ENCODE results near the gene ZNF319. TPM values are rescaled to one million over a fixed set of nuclear protein-coding genes. Genes with fewer than 3 reads are reported as not detected.

ZNF319 gene
- total RNA-seq, 2 donors from 2014 or later: 3.3 to 4.7 TPM

DNA sequence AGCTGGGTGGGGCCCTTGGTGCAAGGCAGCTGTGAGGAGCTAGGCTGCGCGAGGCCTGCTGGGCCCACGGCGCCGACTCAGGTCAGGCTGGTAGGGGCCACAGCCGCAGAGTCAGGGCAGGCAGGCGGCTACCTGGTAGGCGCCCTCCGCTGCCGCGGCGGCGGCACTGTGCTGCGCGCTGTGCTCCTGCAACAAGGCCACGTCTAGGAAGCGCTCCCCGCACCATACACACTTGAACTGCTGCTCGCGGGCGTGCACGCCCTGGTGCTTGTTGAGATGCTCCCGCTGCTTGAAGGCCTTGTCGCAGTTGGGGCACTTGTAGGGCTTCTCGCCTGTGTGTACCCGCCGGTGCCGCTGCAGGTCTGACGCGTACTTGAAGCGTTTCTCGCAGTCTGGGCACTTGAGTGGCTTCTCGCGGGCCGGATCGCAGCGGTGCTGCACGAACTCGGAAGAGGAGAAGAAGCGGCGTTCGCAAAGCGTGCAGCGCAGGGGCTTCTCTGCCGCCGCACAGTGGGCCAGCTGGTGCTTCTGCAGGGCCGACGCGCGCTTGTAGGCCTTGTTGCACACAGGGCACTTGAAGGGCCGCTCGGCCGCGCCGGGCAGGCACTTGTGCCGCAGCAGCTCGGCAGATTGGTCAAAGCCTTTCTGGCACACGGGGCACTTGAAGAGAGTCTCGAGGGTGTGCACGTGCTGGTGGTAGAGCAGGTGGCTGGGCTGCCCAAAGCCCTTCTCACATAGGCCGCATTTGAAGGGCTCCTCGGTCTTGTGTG is 3.9 kb downstream of the ZNF319 start:
- no peak for ATAC-seq
- 97% methylated on average over 24 to 62 of the region's 62 CpGs for WGBS, 2 donors
- H3K4me1 ChIP-seq: peaks cover 49% of the 10 kb centered on the region
- no peak overlapping the region for H3K4me3 ChIP-seq
- no peak for TF ChIP-seq POLR2A (IDR thresholded peaks at IDR 0.05)
- no peak for TF ChIP-seq CTCF (IDR thresholded peaks at IDR 0.05)
- H3K36me3 ChIP-seq (replicated peaks in 1 of 2; ENCODE audit: insufficient read depth in 1 of 2, low read depth in 2 of 2): peaks cover 0 to 7% of the 10 kb centered on the region in 2 donors
- H3K27ac ChIP-seq: no peak overlapping the region
- H3K27me3 ChIP-seq: no peaks in the 10 kb centered on the region
- no peaks in the 10 kb centered on the region for H3K9me3 ChIP-seq
- intact Hi-C loops (cut with DNase I): loop anchor here (5.0 to 10.0 kb wide), 2 partner anchors 94 to 242 kb away; no protein-coding TSS in a partner anchor
- DNase-seq: no peak

GRCh38 chr16:57995721-57996405 is 4.6 kb downstream of the ZNF319 start:
- no peak for DNase-seq
- no peak overlapping the region for H3K4me3 ChIP-seq
- peaks cover 0 to 7% of the 10 kb centered on the region in 2 donors for H3K36me3 ChIP-seq (replicated peaks in 1 of 2; ENCODE audit: insufficient read depth in 1 of 2, low read depth in 2 of 2)
- no peak overlapping the region for H3K27ac ChIP-seq
- H3K4me1 ChIP-seq: peaks cover 52% of the 10 kb centered on the region
- no peaks in the 10 kb centered on the region for H3K9me3 ChIP-seq
- no peak for ATAC-seq
- no peaks in the 10 kb centered on the region for H3K27me3 ChIP-seq
- no peak for TF ChIP-seq POLR2A (IDR thresholded peaks at IDR 0.05)
- no peak for TF ChIP-seq CTCF (IDR thresholded peaks at IDR 0.05)
- intact Hi-C loops (cut with DNase I): loop anchor here (5.0 to 10.0 kb wide), 2 partner anchors 94 to 241 kb away; no protein-coding TSS in a partner anchor
- 92 to 94% methylated on average over 5 to 18 of the region's 18 CpGs for WGBS, 2 donors

- Histone ChIP-seq H3K27me3 (no peaks in the 10 kb centered on the region), H3K36me3 (replicated peaks in 1 of 2; ENCODE audit: insufficient read depth in 1 of 2, low read depth in 2 of 2) (peaks cover 0 to 7% of the 10 kb centered on the region in 2 donors), H3K9me3 (no peaks in the 10 kb centered on the region), H3K27ac (no peak overlapping the region), H3K4me1 (peaks cover 48% of the 10 kb centered on the region), H3K4me3 (no peak overlapping the region)
- no peak for ATAC-seq
- intact Hi-C loops (cut with DNase I): loop anchor here (5.0 to 10.0 kb wide), 2 partner anchors 92 to 240 kb away; no protein-coding TSS in a partner anchor
- TF ChIP-seq CTCF (IDR thresholded peaks at IDR 0.05) (peak in 5 of 7 experiments; percentile 20 to 37 (median 26)), POLR2A (IDR thresholded peaks at IDR 0.05) (no peak)
- DNase-seq: peak in 3 of 4 donors; percentile 37 to 64 (median 57)
- 24 to 25% methylated on average over 4 of the region's 4 CpGs for WGBS, 2 donors
These were observed 5.7 kb downstream of the ZNF319 start for GRCh38 chr16:57994778-57995177.

- 73 to 85% methylated on average over 4 of the region's 4 CpGs for WGBS, 2 donors
- Histone ChIP-seq H3K36me3 (replicated peaks in 1 of 2; ENCODE audit: insufficient read depth in 1 of 2, low read depth in 2 of 2) (peaks cover 0 to 7% of the 10 kb centered on the region in 2 donors), H3K27me3 (no peaks in the 10 kb centered on the region), H3K4me3 (no peak overlapping the region), H3K27ac (peak overlapping the region in 3 of 4 donors; percentile 73 to 81 (median 80)), H3K4me1 (peaks cover 44% of the 10 kb centered on the region), H3K9me3 (no peaks in the 10 kb centered on the region)
- no peak for TF ChIP-seq POLR2A (IDR thresholded peaks at IDR 0.05)
- TF ChIP-seq CTCF (IDR thresholded peaks at IDR 0.05): no peak
- DNase-seq: no peak
- intact Hi-C loops (cut with DNase I): loop anchor here (10.0 kb wide), 1 partner anchor 240 kb away; no protein-coding TSS in a partner anchor
- no peak for ATAC-seq
These were observed 6.1 kb downstream of the ZNF319 start for GRCh38 chr16:57994361-57994760.
